Middle frontal gyrus (tissue), 1 donor: ENCODE data around the gene HPSE2.
A peak's percentile ranks its signal among the peaks of the same experiment; 100 is the strongest.

Experiments
- DNase-seq: peaks from one replicate; pipeline ENCODE4 v3.0.0-alpha.2; 2015; ENCODE audit warnings: low spot score; ENCODE audit errors: extremely low spot score

Gene HPSE2

GRCh38 chr10:98467506-98468318, 767.9 kb downstream of the HPSE2 start:
- DNase-seq, result peak; percentile 78

- DNase-seq, result no peak
These were observed 768.7 kb downstream of the HPSE2 start for GRCh38 chr10:98466861-98467505.

GRCh38 chr10:98465866-98466265, 769.8 kb downstream of the HPSE2 start:
- DNase-seq, result no peak

GRCh38 chr10:98463976-98464754, 771.5 kb downstream of the HPSE2 start:
- DNase-seq, result no peak

- no peak for DNase-seq
These were observed 772.6 kb downstream of the HPSE2 start for GRCh38 chr10:98463016-98463415.

- no peak for DNase-seq
These were observed 774.2 kb downstream of the HPSE2 start for GRCh38 chr10:98461500-98461842.

- DNase-seq, result no peak
These were observed 774.7 kb downstream of the HPSE2 start for GRCh38 chr10:98460837-98461499.

GRCh38 chr10:98458809-98459784, 776.6 kb downstream of the HPSE2 start:
- DNase-seq, result no peak

GRCh38 chr10:98457721-98458120, 777.9 kb downstream of the HPSE2 start:
- no peak for DNase-seq

- DNase-seq, result no peak
These were observed 778.8 kb downstream of the HPSE2 start for GRCh38 chr10:98456686-98457482.

GRCh38 chr10:98456043-98456570, 779.5 kb downstream of the HPSE2 start:
- DNase-seq, result no peak

- no peak for DNase-seq
These were observed 781.9 kb downstream of the HPSE2 start for GRCh38 chr10:98453729-98454128.

GRCh38 chr10:98450618-98451017, 785.0 kb downstream of the HPSE2 start:
- no peak for DNase-seq

- no peak for DNase-seq
These were observed 786.4 kb downstream of the HPSE2 start for GRCh38 chr10:98449287-98449686.

GRCh38 chr10:98446661-98447221, 788.9 kb downstream of the HPSE2 start, which contains the start of gene HPS1:
Gene HPS1 (minus strand): TSS chr10:98446935. CDS start chr10:98443240, 3,695 bp downstream.
- DNase-seq, result peak; percentile 36

- no peak for DNase-seq
These were observed 789.4 kb downstream of the HPSE2 start for GRCh38 chr10:98446151-98446660.

- no peak for DNase-seq
These were observed 790.3 kb downstream of the HPSE2 start for GRCh38 chr10:98445200-98445812.

- no peak for DNase-seq
These were observed 791.2 kb downstream of the HPSE2 start for GRCh38 chr10:98444314-98445006.
